CD4-positive, alpha-beta T cell treated with Interferon alpha-2 for 1 hour (primary cell): ENCODE data around the gene RTL10.

ENCODE experiments used
- DNase-seq, 2 donors: peaks; one replicate each; pipeline ENCODE4 v3.0.0-alpha.2; 2020 to 2022

Gene RTL10

DNA sequence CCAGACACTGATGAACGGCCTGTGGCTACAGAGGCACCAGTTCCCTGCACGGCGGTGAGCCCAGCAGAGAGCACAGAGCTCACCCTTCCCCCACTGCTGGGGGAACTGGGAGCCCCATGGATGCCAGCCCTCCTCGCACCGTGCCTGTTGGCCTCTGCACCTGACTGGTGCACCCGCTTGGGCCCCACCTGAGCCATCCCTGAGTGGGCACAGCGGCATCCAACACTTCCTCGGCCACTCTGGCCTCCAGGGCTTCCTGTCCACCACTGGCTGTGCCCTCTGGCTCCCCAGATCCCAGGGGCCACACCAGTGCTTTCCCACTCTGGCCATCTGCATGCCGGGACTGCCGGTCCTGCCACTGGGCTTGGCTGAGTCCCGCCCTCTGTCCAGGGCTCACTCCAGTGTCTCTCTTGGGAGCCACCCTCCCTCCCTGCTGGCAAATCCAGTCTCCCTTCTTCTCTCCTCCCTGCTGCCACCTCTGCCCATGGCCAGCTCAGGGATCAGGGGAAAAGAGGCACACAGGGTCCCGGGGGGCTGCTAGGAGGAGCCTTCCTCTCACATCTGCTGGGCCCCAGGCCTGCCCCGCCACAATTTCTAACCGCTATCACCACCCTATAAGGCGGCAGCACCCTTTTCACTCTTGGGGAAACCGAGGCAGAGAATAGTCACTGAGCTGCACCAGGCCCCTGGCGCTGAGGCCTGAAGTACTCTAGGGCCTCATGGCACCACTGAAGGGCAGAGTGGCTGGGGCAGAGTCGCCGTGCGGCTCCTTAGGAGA, 33.0 kb downstream of the RTL10 start:
- no peak for DNase-seq

DNA sequence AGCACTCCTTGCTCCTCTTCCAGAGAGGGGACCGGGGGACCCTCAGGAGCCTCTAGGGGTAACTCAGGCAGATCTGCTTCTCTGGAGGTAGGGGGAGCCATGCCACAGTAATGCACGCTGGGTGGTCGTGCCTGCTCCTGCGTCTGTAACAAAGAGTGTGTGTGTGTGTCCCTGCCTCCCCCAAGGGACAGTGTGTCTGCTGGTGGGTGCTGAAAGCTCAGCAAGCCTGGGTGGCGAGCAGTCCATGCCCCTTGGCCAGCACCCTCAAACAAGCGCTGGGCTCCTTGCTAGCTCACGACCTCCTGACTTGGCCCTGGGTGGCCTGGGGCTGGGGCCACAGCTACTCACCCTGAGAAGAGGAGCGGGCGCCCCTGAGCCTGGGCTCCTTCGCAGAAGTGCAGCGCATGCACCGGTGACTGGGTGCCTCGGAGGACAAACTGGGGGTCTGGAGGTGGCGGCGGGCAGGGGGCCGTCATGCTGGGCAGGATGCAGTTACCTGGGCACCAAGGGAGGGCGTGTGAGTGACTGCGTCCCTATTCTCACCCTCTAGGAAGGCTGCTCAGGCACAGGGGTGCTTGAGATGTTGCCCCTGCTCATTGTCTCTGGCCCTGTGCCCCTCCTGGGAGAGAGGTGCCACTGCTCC, 33.7 kb downstream of the RTL10 start:
- no peak for DNase-seq

DNA sequence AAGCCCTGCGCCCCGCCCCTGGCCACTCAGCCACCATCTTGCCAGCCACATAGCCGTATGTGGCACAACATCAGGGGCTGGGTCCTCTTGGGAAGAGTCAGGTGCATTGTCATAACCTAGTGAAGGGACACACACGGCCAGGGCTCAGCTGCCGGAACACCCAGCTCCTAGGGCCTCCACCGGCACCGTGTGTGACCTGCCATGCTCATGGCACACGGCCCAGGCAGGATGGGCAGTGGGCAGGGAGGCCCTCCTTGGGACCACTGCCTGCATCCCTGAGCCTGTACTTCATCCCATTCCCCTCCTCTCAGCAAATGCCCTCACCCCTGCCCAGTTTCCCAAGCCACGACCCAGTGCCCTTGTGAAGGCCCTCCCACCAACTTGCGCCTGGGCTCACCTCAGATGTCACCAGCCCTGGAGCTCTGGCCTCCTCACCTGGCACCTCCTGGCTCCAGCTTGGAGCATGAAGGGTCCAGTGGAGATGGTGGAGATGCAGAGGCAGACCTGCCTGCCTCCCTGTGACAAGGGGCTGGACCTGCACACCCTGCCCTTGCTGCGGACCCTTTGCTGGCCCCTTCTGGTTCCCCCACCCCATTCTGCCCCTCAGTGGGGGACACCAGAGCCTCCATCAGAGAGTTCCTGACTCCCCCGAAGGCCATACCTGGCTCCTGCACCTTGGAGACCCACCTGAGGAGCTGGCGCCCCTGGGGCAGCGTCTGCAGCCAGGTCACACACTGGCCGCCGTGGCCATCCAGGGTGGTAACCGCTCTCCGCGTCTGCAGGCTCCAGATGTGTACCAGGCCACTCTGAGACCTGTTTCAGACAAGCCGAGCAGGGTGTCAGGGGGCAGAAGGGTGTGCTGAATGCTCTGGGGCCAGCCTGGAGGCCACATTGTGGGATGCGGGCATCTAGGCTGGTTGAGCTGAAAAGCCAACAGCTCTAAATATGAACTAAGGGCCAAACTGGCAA, 34.5 kb downstream of the RTL10 start:
- DNase-seq = no peak

DNA sequence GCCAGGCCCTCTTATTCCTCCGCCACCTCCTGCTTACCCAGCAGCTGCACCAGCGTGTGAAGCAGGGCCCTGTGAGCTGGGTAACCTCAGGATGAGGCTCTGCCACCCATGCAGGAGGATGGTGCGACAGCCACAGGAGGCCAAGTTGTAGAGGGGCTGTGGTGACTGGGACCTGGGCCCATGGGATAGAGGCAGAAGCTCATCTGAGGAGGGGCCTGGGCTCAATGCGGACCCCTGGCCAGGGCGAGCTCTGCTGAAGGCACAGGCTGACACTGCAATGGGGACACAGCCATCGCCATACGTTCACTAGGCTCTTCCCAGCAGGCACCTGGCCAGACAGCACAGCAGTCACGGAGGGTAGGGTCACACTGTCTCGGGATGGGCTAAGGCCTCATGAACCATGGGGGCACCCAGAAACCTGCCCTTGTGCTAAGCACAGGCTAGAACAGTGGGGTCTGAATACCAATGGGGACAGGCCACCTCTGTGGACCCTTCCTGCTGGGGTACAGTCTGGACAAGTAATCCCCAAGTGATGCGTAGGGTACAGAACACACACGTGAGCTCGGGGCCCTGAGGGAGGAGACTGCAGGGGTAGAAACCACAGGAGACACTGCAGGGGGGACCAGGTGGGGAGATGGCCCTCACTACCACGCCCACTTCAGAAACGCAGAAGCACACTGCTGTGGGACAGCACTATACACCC, 35.3 kb downstream of the RTL10 start:
- DNase-seq = no peak

DNA sequence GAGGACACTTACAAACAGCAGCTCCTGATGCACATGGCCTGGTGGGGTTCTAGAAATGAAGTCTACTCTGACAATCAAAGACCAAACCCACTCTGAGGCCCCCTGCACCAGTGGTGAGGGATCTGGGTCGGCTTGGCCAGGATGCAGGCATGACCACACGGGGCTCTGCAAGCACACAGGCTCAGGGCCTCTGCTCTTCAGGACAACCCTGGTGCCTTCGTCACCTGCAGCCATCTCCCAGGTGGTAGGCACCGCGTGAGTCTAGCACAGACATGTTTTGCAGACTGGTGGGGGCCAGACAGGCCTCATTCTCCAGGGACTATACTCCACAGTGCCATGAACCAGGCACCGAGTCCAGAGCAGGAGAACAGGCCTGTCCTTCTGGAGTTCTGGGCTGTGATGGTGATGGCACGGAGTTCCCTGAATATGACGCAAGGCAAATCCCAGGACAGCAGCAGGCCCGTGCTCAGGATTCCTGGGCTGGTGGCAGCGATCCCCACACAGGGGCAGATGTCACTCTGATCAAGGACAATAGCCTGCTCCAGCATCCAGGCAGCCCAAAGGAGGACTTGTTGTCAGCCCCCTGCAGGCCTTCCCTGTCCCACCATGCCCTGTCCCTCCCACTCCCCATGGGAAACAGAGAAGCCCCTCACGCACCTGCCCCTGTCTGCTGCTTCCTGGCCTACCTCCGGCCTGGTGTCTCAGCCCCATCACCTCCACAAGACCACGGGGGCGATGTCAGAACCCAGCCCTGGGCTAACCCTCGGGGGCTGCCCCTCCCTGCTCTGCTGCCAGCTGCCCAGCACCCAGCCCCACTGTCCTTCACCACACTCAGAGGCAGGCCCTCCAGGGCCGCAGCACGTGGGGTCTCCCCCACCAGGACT, 36.1 kb downstream of the RTL10 start:
- DNase-seq = no peak

DNA sequence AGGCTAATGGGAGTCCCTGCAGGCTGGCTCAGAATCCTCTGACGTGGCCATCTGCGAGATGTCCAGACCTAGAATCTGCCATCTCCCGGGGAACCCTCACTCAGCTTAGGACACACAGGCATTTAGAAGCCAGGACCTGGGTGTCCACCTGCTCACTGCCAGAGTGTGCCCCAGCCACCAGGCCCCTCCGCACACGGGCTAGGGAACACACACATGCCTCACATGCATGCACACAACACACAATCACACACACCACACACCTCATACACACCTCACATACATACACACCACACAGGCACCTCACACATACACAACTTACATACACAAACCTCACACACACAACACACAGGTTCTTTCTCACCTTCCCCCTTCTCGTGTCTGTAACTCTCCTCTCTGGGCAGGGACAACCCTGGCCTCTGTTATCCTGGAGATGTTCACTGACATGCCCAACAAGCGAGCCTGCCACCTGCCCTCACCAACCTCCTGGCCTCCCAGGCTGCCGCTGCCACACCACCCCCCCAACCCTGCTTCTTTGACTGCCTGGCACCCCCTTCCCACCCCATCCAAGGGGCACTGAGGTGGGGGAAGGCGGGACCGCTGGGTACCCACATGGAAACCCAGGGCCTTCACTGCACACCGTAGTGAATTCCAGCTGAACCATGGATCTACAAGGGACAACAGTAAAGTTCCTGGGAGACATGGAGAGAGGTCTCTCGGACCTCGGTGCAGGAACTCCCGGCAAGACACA, 38.1 kb downstream of the RTL10 start:
- DNase-seq = no peak

DNA sequence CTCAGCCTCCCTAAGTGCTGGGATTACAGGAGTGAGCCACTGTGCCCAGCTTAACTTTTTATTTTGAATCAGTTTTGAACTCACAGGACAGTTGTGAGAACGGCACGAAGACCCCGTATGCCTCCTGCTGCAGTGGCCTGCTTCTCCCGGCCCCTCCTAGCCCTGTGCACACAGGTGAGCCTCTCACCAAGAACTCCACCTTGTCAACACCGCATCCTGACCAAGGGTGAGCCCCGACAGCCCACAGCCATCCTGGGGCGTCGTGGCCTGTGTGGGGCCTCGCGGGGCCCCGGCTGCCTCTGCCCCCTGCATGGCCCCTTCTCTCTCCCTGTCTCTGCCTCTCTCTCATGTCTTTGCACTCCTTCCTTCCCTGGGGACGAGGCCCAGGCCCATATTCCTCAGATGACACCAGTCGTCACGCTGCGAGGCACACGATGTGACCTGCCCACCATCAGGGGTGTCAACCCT, 38.8 kb downstream of the RTL10 start:
- DNase-seq = no peak

DNA sequence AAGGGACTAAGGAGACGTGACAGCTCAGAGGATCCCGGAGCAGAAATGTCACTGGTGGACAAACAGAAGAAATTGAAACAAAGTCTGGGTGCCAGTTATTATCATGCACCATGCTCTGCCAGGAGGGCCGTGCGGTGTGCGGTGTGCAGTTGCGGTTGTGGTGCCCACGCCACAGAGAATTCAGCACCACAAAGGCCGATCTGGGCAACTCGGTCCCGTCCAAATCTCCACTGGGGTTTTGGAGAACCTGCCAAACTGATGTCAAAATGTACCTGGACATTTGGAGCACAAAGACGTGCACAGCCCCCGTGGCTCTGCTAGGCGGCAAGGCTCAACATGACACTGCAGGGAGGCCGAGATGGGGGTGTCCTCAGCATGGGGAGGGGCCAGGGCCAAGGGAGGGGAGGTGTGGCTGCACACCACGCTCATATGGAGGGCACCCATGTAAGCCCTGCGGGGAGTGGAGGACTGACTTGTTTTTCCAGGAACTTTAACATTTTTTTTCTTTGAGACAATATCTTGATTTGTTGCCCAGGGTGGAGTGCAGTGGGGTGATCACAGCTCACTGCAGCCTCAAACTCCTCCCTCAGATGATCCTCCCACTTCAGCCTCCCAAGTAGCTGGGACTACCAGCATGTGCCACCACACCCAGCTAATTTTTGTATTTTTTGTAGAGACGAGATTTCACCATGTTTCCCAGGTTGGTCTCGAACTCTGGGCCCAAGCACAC, 39.4 kb downstream of the RTL10 start:
- no peak for DNase-seq

DNA sequence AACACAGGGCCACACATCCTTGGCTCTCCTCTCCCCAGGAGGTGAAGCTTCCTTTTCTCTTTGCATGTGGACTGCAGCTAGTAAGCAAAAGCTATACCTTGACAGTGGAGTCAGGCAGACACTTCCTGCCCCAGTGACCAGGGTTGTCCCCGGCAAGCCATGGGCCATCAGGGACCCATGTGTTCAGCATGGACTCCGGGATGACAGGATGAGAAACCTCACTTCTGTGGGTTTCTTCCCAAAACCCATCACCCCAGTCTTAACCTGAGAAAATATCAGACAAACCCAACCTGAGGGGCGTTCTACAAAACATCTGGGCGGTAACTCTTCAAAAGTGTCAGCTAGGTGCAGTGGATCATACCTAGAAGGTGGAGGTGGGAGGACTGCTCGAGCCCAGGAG, 40.2 kb downstream of the RTL10 start:
- DNase-seq = no peak

DNA sequence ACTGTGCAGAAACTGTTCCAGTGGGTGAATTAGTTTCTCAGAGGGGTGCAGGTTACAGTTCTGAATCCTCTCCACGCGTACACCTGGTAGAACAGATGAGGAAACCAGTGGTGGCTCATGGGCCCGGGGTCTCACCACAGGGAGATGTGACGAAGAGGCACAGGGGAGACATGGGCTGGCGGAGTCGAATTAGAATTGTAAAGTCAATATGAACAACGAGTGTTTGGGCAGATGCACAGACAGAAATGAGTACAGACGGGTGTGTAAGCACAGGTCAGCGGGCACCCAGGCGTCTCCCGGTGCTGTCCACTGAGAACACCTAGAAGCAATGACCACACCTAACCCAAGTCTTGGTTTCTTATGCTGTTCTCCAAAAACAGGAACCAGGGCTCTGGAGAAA, 41.8 kb downstream of the RTL10 start:
- no peak for DNase-seq

DNA sequence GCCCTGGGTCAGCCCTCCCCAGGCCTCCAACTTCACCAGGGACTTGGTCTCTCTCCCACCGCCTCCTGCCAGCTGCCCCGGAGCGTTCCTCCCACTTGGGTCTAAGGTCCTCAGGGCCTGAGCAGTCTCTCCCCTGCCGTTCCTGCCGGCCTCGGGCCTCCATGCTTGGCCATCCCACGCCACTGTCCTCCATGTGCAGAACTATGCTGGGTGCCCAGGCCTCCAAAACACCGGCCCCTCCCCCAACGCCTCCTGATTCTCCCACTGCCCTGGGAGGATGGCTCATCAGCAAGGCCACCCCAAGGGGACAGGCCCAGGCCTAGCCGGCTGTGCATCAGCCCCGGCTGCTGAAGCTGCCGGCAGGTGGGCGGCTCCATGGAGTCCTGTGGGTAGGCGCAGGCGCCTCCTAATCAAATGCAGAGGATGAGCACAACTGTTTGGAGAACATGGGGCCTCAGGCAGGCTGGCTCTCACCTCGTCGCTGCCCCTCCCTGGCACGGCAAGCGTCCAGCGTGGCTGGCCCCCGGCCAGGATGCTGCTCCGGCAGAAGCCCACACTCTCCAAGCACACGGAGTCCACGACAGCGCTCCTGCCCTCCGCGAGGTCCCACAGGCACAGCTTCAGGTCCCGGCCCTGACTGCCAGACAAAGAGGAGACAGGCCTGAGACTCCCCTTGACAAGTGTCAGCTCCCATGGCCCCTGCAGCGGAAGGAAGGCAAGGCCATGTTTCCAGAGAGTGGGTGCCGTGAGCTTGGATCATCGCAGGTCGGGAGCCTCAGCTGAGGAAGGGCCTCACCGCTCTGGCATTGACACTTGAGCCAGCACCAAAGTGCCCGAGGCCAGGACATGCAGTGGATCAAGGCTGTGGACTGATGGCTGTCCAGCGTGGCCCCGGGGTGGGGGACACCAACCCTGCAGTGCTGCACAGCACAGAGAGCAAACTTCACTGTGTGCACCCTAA, 42.6 kb downstream of the RTL10 start:
- DNase-seq = no peak

DNA sequence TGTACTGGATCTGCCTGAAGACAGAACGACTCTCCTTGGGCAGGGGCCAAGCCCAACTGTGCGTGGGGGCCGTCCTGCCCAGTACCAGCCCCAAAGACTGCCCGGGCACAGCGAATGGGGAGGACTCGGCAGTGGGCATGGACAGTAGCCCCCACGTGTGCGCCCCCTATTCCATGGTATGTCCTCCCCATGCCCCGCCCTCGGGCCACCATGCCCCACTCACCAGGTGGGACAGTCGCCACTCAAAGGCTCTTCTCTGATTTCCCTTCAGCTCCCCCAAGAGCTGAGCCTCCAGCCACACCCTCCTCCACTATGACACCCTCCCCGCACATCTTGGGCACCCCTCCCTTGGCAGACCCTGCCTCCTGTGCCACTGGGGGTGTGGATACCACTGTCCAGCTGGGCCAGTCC, 43.5 kb downstream of the RTL10 start:
- DNase-seq = no peak

DNA sequence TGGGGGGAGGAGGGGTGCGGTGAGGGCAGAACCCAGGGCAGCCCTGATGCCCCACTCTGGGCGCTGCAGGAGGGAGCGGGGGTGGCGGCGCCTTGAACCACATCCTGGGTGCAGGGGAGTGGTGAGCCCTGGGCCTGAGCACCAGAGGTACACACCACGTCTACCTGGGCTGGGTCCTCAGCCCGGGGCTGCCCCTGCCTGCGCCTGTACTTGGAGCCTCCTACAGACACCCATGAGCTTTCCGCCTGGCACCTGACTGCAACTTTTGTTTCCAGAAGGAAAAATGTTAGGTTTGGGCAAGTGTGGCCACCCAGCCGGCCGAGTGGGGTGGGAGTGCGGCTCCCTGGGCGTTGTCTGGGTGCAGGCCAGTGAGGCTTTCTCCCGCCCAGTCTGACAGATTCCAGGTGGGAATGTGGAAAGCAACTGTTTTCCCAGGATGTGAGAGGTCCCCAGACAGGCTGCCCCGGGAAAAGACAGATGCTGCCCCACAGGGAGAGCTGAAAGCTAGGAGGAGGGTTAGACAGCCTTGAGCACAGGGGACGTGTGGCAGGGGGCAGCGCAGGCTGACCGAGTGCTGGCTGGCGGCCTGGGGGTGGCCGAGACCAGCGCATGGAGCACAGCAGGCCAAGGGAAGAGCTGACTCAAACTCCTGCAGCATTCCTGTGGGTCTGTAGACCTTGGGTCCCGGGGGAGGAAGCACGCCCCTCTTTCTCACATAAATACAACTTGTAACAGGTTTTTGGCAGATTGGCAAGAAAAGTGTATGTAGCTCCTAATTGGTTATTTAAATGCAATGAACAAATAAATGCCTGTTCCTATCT, 44.1 kb downstream of the RTL10 start:
- no peak for DNase-seq

DNA sequence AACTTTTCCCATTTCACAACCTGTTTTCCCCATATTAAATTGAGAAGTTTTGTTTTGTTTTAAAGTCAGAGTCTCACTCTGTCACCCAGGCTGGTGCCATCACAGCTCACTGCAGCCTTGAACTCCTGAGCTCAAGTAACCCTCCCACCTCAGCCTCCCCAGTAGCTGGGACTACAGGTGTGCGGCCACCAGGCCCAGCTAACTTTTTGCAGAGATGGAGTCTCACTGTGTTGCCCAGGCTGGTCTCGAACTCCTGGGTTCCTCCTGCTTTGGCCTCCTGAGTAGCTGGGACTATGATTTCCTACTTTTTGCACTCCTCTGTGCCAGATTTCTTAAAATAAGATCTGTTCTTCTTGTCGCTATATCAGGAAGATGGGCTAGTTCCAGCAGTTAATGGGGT, 44.9 kb downstream of the RTL10 start:
- no peak for DNase-seq

DNA sequence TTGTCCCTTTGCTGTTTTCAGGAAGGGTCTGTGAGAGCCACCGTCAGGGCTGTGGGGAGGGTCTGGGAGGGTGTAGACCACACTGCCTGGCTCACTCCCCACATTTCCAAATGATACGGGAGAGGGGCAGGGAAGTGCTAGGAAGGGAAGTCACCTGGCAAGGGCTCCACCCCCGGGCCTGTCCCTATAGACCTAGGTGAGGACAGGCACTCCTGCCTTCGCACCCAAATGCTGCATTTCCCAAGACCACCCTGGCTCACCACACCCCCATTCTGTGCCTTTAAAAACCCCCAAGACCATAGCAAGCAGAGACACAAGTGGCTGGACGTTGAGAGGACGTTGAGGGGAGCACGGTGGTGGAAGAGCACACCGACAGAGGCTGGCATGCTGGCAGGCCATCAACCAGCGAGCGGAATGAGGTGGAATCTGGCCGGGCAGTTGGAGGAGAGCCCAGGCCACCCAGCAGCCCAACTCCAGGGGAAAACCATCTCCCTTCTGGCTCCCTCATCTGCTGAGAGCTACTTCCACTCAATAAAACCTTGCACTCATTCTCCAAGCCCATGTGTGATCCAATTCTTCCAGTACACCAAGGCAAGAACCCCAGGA, 45.7 kb downstream of the RTL10 start:
- DNase-seq = no peak

DNA sequence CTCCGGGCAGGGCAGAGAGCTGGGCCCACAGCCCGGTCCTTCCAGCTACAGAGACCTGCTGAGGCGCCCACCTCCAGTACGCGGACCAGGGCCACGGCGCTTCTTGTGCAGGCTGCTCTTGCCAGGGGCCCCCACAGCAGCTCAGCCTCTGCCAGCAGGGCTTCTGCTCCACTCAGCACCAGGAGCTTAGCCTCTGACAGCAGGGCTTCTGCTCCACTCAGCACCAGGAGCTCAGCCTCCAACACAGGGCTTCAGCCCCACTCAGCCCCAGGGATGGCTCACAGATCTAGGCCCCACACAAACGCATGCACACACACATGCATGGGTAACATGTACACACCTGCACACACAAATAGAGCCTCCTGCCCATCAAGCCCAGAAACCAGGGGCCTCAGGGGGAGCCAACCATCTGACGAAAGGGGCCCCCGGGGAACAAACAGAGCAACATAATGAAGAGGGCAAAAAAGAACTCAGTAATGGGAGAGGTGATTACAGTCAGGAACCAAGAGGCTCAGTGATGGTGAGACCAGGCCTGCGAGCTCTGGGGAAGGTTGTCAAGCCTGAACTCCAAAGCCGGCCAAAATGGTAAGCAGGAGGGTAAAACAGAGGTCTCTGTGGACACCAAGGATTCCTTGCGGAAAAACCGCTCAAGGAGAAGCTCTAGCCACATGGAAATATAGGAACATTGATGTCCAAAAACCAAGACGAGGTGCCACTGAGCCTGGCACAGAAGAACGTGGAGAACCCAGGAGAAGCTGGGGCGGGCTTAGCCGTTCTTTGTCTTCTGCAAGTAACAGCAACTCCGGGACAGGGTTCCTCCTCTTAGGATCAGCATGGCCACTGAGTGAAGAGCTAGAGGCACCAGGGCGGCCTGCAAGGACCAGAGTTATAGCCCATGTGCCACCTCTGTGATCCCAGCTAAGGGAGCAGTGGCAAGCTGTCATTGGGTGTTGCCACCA, 46.5 kb downstream of the RTL10 start:
- no peak for DNase-seq
